Mesenteric fat pad (tissue), 1 donor: ENCODE measurements around the gene FAM180B. TPM values are rescaled to one million over a fixed set of nuclear protein-coding genes. Genes with fewer than 3 reads are reported as not detected.

Source experiments
- total RNA-seq: library from RNA; stranded (reverse); fragmentation: NEBNext Ultra II Directional; extraction: Animal tissue kit (Norgen Biotek cat#: 25700); gene quantifications from one replicate; pipeline ENCODE4 v1.2.1, GENCODE V29; 2021
- donor health status: DM: yes; HTN: yes; CAD: no.

The FAM180B gene
- total RNA-seq, 1 donor from 2014 or later: 0.55 TPM

Other genes with a start within 250 kb of the FAM180B start
- gene MYBPC3, start 234.0 kb upstream of the FAM180B start, total RNA-seq: 0.48 TPM
- 74.7 TPM for gene SPI1, start 208.1 kb upstream of the FAM180B start, total RNA-seq
- gene SLC39A13, start 178.1 kb upstream of the FAM180B start, total RNA-seq: 49.7 TPM
- gene PSMC3, start 160.2 kb upstream of the FAM180B start, total RNA-seq: 116 TPM
- gene RAPSN, start 137.5 kb upstream of the FAM180B start, total RNA-seq: 0.55 TPM
- gene CELF1, start 33.5 kb upstream of the FAM180B start, total RNA-seq: 127 TPM
- 50.7 TPM for gene PTPMT1, start 21.1 kb upstream of the FAM180B start, total RNA-seq
- gene KBTBD4, start 7.7 kb upstream of the FAM180B start, total RNA-seq: 12.6 TPM
- 72.8 TPM for gene NDUFS3, start 7.6 kb upstream of the FAM180B start, total RNA-seq
- 1.1 TPM for gene C1QTNF4, start 7.7 kb downstream of the FAM180B start, total RNA-seq
- gene MTCH2, start 55.9 kb downstream of the FAM180B start, total RNA-seq: 110 TPM
- 0.42 TPM for gene AGBL2, start 128.7 kb downstream of the FAM180B start, total RNA-seq
- 89.9 TPM for gene FNBP4, start 180.7 kb downstream of the FAM180B start, total RNA-seq